GM12864 (cell line): ENCODE data around the gene STMN1.

Experiments used
- DNase-seq: peaks from one replicate; pipeline ENCODE4 v3.0.0-alpha.2; 2011; ENCODE audit warnings: low read depth
- H3K4me3 ChIP-seq: 2 replicates; pipeline ENCODE4 v1.5.1; 2011; ENCODE audit warnings: mild to moderate bottlenecking, low read depth, low read length, control low read depth
- CTCF ChIP-seq: IDR thresholded peaks from 2 replicates; pipeline ENCODE4 v1.5.1; 2011; ENCODE audit warnings: low read depth, mild to moderate bottlenecking, moderate library complexity, low read length, control low read depth, inconsistent platforms; ENCODE audit errors: missing control alignments

The STMN1 gene

GRCh38 chr1:25900219-25900618 lies 6.0 kb downstream of the STMN1 start:
- no peak overlapping the region for H3K4me3 ChIP-seq
- DNase-seq, result no peak
- TF ChIP-seq CTCF, result no peak

GRCh38 chr1:25899792-25900191 lies 6.4 kb downstream of the STMN1 start:
- TF ChIP-seq CTCF, result no peak
- H3K4me3 ChIP-seq, result no peak overlapping the region
- DNase-seq, result no peak

- H3K4me3 ChIP-seq, result no peak overlapping the region
- no peak for TF ChIP-seq CTCF
- DNase-seq, result no peak
Observed at GRCh38 chr1:25898223-25899015, 7.8 kb downstream of the STMN1 start.

GRCh38 chr1:25897754-25898153 lies 8.5 kb downstream of the STMN1 start:
- H3K4me3 ChIP-seq, result no peak overlapping the region
- no peak for DNase-seq
- no peak for TF ChIP-seq CTCF

- TF ChIP-seq CTCF, result no peak
- no peak overlapping the region for H3K4me3 ChIP-seq
- no peak for DNase-seq
Observed at GRCh38 chr1:25896266-25896665, 10.0 kb downstream of the STMN1 start.

- no peak overlapping the region for H3K4me3 ChIP-seq
- TF ChIP-seq CTCF, result peak; percentile 97
- peak; percentile 59 for DNase-seq
Observed at GRCh38 chr1:25895365-25895990, 10.7 kb downstream of the STMN1 start.
